MCF 10A (cell line): ENCODE results near the gene RPP14. TPM values are rescaled to one million over a fixed set of nuclear protein-coding genes. Genes with fewer than 3 reads are reported as not detected.

Experiments
- BruUV-seq: library from RNA; stranded (reverse); fragments of 400-500 nt; replicated peaks from 2 replicates; lab custom pipeline; 2021; lab: Mats Ljungman, UMichigan
- CTCF ChIA-PET: fragments of 300-600 bp; sonication (Branson Sonifier 250); formaldehyde crosslinking; extraction: SDS; loops from one replicate; lab custom pipeline; 2021; ENCODE audit warnings: antibody characterized with exemption, inconsistent platforms; lab: Yijun Ruan, JAX
- POLR2A ChIA-PET: fragments of 300-600, 350-650 bp; sonication (Branson Sonifier 250); formaldehyde crosslinking; extraction: SDS; loops from one replicate; lab custom pipeline; 2020; ENCODE audit warnings: antibody characterized with exemption, inconsistent platforms; lab: Yijun Ruan, JAX
- DNase-seq: peaks from one replicate; pipeline ENCODE4 v3.0.0-alpha.2; 2018; ENCODE audit not compliant: unreplicated experiment
- H3K27ac Mint-ChIP-seq: one replicate; pipeline ENCODE4 v1.8.0; 2022; ENCODE audit warnings: mild to moderate bottlenecking, low read depth, mixed read lengths; ENCODE audit not compliant: unreplicated experiment
- H3K27me3 Mint-ChIP-seq: one replicate; pipeline ENCODE4 v1.8.0; 2022; ENCODE audit warnings: mixed read lengths; ENCODE audit not compliant: insufficient read depth, unreplicated experiment
- H3K36me3 Mint-ChIP-seq: one replicate; pipeline ENCODE4 v1.8.0; 2022; ENCODE audit warnings: mild to moderate bottlenecking, moderate library complexity, mixed read lengths; ENCODE audit not compliant: insufficient read depth, unreplicated experiment
- H3K4me1 Mint-ChIP-seq: one replicate; pipeline ENCODE4 v1.8.0; 2022; ENCODE audit warnings: mixed read lengths; ENCODE audit not compliant: insufficient read depth, unreplicated experiment
- H3K4me3 Mint-ChIP-seq: one replicate; pipeline ENCODE4 v1.8.0; 2022; ENCODE audit warnings: mild to moderate bottlenecking, moderate library complexity, mixed read lengths; ENCODE audit not compliant: unreplicated experiment
- H3K9me3 Mint-ChIP-seq: one replicate; pipeline ENCODE4 v1.8.0; 2022; ENCODE audit warnings: mixed read lengths; ENCODE audit not compliant: unreplicated experiment
- intact Hi-C: fragments of 100-400 bp; cut with micrococcal nuclease; formaldehyde crosslinking; loops from 2 replicates; pipeline ENCODE4 v1.14.1; 2022
- total RNA-seq: library from RNA; stranded (reverse); gene quantifications from 2 replicates; pipeline ENCODE4 v1.2.3, GENCODE V29; 2022
- TF ChIP-seq, protein P1 (sequence below): fragments of 200-600 bp; IDR thresholded peaks from one replicate; pipeline ENCODE4 v1.8.0; 2022; ENCODE audit warnings: antibody characterized with exemption, mild to moderate bottlenecking; ENCODE audit not compliant: unreplicated experiment

Gene RPP14
- total RNA-seq, 1 experiment from 2014 or later, result 20.0 TPM

DNA sequence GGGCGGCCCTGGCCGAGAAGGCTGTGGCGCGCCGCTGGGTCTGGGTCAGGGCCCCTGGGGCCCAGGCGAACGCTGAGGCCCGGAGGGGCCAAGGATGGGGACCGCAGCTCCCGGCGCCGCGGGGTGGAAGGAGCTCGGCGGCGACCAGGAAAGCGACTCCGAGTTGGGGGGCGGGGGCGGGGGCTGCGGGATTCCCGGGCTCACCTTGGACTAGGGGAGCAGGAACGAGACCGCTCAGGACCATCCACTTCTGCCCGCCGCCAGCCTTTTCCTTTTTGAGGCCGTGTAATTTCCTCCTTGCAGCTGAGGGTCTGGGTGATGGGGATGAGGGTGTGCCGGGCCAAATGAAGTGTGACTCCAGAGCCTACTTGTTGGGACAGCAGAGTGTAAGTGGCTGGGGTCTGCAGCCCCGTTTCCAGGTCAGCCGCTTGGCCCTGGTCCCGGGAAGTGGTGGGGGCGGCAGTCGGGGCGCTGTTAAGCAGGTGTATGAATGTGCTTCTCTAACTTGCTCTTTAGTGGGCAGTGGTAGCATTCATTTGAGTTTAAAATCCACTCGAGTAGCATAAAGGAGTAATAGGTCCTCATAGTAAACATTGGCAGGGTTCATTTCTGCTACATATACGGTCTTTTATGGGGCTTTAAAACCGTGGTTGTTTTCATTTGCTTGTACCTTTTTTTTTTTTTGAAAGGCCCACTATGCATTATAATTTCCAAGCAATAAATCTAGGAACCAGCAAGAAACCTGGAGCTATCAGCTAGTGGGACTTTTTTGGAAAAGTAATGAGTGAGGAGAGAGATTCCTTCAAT, 27.4 kb downstream of the RPP14 start:
- peak; percentile 32 for DNase-seq
- ChIA-PET POLR2A (interaction anchor here (0.5 to 6.6 kb wide), 22 partner anchors 10 to 239 kb away, joined by 3 to 54 read pairs (median 5); partner anchors contain the start of genes HTD2, KCTD6, PDHB and RPP14), CTCF (interaction anchor here (0.7 to 5.1 kb wide), 11 partner anchors 13 to 160 kb away, joined by 4 to 34 read pairs (median 8); partner anchors contain the start of genes HTD2 and RPP14)
- Mint-ChIP-seq H3K4me3 (peak overlapping the region; percentile 78), H3K36me3 (peaks cover 23% of the 10 kb centered on the region), H3K4me1 (peaks cover 22% of the 10 kb centered on the region), H3K9me3 (no peaks in the 10 kb centered on the region), H3K27me3 (no peaks in the 10 kb centered on the region), H3K27ac (peak overlapping the region; percentile 93)
- intact Hi-C loops, result loop anchor here (1.0 kb wide), 1 partner anchor 159 kb away; the partner anchor contains the start of gene KCTD6
- no TSS peak for BruUV-seq
- TF ChIP-seq, protein P1, sequence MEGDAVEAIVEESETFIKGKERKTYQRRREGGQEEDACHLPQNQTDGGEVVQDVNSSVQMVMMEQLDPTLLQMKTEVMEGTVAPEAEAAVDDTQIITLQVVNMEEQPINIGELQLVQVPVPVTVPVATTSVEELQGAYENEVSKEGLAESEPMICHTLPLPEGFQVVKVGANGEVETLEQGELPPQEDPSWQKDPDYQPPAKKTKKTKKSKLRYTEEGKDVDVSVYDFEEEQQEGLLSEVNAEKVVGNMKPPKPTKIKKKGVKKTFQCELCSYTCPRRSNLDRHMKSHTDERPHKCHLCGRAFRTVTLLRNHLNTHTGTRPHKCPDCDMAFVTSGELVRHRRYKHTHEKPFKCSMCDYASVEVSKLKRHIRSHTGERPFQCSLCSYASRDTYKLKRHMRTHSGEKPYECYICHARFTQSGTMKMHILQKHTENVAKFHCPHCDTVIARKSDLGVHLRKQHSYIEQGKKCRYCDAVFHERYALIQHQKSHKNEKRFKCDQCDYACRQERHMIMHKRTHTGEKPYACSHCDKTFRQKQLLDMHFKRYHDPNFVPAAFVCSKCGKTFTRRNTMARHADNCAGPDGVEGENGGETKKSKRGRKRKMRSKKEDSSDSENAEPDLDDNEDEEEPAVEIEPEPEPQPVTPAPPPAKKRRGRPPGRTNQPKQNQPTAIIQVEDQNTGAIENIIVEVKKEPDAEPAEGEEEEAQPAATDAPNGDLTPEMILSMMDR, result no peak

DNA sequence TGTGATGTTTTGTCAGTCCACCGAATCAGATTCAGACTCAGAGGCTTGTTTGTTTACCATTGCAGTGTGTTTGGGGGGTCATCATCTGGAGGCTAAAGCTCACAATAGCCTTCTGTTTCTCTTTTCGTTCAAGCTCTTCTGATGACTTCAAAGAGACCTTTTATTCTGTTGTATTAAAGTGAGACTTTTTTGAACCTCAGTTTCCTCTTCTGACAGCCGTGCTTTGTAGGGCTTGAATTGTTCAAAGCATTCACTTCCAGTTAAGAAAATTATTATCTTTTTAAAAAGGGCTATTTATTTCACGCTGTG, 27.9 kb downstream of the RPP14 start:
- ChIA-PET POLR2A (interaction anchor here (0.7 to 6.6 kb wide), 21 partner anchors 11 to 204 kb away, joined by 3 to 54 read pairs (median 5); partner anchors contain the start of genes HTD2, KCTD6, PDHB and RPP14), CTCF (interaction anchor here (0.7 to 5.1 kb wide), 11 partner anchors 13 to 159 kb away, joined by 4 to 34 read pairs (median 8); partner anchors contain the start of genes HTD2 and RPP14)
- Mint-ChIP-seq H3K4me1 (peaks cover 22% of the 10 kb centered on the region), H3K36me3 (peaks cover 25% of the 10 kb centered on the region), H3K9me3 (no peaks in the 10 kb centered on the region), H3K4me3 (peak overlapping the region; percentile 78), H3K27ac (peak overlapping the region; percentile 93), H3K27me3 (no peaks in the 10 kb centered on the region)
- TF ChIP-seq, protein P1, result no peak
- BruUV-seq, result no TSS peak
- intact Hi-C loops, result no loop called here
- DNase-seq, result no peak

DNA sequence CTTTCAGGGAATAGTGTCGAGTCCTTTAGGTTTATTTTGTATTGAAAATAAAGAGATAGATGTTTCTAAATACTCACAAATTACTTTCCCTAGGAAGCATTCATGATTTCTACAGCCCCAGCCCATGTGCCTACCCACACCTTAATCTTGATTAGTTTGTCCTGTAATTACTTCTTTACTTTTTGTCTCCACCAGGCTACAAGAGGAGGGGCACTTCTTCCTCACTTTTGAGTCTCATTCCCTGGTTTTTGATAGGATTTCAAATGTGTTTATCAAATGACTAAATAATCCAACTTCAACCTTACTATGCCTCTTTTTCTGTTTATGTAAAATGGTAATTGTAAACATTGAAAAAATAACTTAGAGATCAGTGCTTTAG, 28.4 kb downstream of the RPP14 start:
- intact Hi-C loops, result no loop called here

More for the DNA sequence above, 28.4 kb downstream of the RPP14 start:
- Mint-ChIP-seq H3K27me3 (no peaks in the 10 kb centered on the region), H3K9me3 (no peaks in the 10 kb centered on the region), H3K4me1 (peaks cover 22% of the 10 kb centered on the region), H3K4me3 (peak overlapping the region; percentile 78), H3K27ac (peak overlapping the region; percentile 93), H3K36me3 (peaks cover 27% of the 10 kb centered on the region)
- TSS peak; percentile 61 for BruUV-seq
- CTCF ChIA-PET, result interaction anchor here (0.6 to 5.1 kb wide), 13 partner anchors 14 to 201 kb away, joined by 3 to 34 read pairs (median 8); partner anchors contain the start of genes HTD2 and RPP14
- DNase-seq, result no peak
- POLR2A ChIA-PET, result interaction anchor here (0.6 to 6.6 kb wide), 30 partner anchors 10 to 192 kb away, joined by 3 to 54 read pairs (median 5); partner anchors contain the start of genes ABHD6, HTD2, KCTD6 and RPP14
- TF ChIP-seq, protein P1, result no peak
